Stimulated activated naive CD4-positive, alpha-beta T cell treated with Interleukin-2 at 50 U/mL for 16 hours (primary cell): Measurements from ENCODE around the gene ZNF692.

Source experiments
- DNase-seq: peaks from one replicate; lab custom pipeline; 2025; lab: John Stamatoyannopoulos, UW

Gene ZNF692

DNA sequence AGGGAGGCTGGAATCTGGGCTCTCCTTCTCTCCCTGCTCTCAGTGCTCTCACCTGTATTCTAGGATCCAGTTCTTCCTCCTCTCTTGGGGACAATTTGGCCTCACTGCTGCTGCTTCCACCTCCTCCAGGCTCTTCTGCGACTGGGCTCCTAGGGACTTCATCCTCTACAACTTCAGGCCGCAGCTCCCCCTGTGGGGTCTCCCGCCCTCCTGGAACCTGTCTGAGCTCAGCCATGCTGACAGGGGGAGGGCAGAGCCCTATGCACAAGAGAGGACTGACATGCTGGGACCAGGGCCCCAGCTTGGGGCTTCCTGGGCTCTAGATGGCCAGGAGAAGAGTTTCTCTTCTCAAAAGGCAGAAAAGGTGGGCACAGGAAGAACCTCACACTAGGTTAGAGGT, 34.2 kb downstream of the ZNF692 start:
- DNase-seq, result no peak

DNA sequence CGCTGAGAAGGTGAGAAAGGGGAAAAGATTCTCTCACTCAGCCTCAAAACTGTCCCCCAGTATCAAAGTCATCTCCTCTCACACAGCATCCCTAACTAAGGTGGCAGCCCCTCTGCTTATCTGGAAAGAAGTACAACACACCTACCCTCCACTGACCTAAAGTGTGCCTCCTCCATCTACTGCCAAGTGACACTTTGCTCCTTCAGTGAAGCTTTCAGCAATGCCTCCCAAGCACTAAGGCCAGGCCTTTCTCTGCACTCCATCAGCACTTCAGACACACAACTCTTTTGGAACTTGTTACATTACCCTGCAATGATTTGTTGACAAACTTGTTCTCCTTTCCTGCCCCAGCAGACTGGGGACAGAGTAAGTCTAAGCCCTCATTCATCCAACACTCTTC, 34.6 kb downstream of the ZNF692 start:
- no peak for DNase-seq

DNA sequence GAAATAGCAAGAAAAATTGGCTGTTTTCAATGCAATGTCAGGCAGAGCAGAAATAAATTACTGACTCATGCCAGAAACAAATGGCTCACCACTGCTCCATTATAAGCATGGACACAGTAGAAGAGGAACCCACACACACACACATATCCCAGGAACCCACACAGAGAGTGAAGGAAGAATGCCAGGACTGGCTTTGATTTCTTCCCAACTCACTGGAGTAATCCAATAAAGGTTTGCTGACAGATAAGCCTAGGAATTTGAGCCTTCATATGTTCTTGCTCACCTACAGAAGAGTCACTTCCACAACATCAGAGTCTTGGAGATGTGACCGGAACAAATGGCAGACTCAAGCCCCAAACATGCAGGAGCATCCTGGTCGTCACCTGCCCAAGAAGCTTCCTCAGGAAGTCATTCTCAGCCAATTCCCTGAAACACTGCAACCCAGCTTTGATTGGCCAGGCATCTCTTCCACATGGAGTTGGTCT, 35.3 kb downstream of the ZNF692 start:
- DNase-seq, result no peak

DNA sequence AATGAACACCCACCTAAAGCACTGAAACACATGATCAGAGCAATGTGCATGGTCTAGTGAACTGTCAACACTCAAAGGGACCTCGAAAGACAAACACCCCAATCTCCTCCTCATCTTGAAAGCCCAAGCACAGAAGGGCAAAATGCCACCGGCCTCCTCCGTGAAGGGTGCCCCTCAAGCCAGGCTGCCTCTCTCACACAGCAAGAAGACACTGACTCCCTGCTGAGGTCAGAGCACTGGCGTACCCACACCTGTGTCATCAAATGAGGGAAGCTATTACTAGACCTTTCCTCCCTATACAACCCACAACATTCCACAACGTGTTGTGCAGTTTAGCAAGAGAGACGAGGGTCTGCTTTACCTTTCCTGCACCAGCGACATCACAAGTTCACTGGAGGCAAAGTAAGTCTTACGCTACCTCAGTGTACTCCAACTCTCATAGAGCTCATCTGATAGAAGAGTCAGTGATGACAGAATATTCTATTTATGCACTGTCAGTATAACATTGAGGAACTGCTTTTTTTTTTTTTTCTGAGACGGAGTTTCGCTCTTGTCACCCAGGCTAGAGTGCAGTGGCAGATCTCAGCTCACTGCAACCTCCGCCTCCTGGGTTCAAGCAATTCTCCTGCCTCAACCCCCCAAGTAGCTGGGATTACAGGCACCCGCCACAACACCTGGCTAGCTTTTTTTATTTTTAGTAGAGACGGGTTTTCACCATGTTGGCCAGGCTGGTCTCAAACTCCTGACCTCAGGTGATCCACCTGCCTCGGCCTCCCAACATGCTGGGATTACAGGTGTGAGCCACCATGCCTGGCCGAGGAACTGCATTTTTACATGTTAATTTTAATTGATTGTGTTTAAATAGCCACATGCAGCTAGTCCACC, 36.5 kb downstream of the ZNF692 start:
- DNase-seq, result no peak

DNA sequence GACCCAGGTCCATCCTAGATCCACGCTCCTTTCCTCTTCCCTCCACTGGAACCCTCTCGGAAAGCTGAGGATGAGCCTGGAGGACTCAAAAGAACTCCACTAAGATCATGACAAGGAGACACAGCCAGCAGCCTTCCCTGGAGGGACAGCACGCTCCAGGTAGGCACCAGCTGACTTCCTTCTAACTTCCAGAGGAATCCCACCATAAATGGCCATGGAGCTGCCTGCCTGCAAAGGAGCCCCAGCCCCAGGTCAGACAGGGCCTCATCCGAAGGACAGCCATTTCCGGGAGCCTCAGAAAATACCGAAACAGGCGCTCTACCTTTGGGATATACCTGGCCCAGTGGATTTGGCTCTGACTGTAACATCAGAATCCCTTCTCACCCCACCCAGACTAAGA, 37.2 kb downstream of the ZNF692 start:
- no peak for DNase-seq

DNA sequence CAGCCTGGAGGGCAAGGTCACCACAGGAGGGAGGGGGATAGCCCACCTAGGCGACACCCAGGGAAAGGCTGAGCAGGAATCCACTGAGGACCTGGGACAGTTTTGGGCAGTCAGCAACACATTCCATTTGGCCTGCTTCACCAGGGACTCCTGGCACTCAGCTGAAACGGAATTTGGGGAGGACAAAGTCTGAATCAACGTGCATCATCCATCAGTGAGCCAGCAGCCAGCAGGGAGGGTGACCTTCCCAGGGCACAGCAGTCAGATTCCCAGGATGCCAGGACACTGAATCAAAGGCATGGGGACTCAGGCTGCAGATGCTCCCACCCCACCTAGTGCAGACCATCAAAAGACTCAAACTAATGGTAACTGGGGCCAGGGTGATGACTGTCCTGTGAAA, 37.8 kb downstream of the ZNF692 start:
- no peak for DNase-seq

DNA sequence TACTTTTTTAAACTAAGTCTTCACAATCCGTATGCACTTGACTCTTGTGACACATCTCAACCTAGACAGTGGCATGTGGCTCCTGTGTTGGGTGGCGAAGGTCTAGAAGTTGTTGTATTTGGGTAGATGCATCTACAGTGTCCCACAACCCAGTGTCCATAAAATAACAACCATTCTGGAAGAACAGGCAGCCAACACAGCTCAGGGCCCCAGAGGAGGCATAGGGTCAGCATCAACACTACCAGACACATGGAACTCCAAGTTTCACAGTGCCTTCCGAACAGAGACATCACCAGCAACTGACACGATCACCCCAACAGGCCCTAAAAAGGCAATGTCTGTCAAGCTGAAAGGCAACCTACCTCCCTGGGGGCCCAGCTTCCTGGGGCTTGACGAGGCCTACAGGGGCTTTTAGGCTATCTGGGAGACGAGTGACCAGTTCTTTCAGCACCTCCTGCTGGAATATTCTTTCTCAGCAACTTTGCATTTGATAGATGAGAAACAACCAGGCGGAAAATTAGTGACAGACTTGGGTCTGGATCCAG, 38.8 kb downstream of the ZNF692 start:
- no peak for DNase-seq

DNA sequence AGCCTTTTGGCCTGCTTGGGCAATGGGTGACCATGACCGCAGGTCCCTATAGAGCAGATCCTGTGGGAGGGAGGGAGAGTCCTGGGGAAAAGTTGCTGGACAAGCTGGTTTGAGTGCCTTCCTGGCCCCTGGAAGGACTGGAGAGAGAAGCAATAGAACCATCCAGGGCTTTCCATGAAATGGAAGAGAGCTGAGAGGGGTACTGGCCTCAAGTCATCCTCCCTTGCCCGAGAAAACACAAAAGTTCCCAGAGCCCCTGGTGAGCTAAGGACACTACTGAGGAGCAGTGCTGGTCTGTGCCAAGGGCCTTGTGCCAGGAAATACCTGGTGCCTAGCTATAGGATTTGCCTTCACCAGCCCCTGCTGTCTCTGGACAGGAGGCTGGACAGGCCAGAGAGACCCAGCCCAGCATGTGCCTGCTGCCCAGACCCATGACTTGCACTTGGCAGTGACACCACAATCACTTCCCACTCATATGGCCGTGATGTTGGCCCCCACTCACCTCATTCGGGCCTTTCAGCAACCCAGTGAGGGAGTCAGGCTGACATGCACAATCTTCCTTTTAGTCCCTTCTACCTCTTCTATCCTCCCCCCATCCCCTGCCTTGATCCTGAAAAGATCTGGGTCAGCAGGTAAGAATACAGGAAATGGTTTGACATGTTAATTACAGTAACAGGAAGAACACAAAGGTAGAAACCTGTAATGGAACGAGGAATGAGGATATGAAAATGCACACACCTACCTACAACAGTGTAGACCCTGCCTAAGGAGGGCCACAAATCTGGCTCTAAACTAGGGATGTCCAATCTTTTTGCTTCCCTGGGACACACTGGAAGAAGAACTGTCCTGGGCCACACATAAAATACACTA, 40.1 kb downstream of the ZNF692 start:
- DNase-seq, result no peak

DNA sequence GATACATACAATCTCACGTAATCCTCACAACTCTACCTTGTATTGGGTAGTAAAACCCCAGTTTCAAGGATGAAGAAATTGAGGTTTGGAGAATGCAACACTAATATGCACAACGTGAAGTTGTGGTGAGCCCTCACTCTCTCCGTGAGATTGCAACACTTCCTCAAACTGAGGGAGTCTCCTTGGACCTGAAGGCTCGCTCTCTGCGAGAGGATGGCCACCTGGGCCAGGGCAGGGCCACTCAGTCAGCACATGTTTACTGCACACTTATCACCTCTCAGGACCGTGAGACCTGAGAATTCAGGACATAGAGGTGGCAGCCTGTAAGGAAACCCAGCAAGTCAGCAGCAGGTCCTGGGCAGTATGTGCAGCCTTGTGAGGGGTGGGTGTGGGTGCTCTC, 41.8 kb downstream of the ZNF692 start:
- no peak for DNase-seq

DNA sequence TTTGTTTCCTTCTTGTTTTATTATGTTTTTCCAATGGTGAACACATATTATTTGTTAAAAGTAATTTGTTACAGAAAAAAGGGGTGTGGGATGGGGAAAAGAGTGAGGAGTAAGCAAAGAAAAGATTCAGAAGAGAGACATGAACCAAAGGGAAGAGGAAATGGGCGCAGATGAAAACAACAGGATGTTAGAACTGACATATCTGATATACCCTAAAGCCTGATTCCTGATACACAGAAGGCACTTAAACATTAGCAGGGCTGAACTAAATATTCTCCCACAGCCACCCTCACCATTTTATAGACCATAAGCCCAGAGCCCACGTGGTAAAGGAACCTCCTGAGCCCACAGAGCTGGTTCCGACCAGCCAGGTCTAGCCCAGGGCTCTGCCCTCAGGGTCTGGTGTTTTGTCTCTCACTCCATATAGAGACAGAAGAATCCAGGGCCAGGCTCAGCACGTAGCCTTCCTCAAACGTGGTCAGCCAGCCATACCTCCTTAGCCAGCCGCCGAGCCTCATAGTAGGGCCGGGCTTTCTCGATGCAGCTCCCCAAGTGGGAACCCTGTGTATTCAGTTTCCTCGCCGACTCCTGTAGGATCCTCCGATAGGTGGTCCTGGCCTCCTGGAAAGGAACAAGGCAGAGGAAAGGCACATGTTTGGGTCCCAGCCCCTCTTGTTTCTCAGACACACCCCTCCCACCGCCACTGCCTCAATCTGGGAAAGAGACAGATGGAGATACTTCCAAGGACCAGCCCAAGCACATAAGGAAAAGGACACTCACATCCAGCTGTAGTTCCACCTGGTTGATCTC, 42.6 kb downstream of the ZNF692 start:
- no peak for DNase-seq

DNA sequence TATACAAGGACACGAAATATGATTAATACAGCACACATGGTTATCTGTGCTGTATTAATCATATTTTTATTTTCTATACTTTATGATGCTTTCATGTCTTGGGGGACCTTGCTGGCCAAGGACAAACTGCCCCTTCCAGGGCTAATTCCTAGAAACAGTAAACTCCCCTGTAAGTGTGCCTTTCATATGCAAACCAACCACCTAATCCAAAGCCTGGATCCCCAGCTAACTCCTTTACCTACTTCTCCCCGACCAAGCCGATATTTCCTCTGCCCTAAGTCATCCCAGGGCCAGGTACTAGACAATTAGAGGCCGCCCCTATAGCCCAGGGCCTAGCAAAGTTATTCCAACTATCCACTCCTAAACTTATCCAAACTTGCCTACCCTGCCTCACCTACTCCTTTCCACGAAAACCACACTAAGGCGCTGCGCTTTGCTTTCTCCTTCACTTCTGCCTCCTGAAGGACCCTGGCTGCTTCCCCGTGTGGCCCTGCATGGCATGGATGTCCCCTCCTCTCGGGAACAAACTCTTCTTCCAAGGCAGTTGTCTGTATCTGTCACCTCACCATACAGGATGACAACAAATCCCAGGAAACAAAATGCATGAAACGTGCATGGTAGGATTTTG, 43.4 kb downstream of the ZNF692 start:
- no peak for DNase-seq

DNA sequence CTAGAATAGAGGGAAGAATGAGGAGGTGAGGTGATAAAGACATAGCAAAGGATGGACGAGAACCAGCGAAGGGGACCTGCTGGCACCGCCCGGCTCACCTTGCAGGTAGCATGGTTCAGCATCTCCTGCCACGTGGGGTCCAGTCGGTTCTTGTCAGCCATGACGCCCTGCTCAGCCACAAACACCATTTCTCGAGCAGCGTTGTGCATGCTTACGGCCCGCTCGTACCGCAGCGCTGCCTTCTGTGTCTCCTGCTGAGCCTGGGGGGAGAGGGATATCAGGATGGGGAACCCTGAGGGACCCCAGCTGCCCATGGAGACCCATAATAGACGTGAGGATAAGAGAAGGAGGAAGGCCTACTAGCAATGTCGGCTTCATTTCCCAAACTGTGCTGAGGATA, 44.5 kb downstream of the ZNF692 start:
- DNase-seq, result no peak

DNA sequence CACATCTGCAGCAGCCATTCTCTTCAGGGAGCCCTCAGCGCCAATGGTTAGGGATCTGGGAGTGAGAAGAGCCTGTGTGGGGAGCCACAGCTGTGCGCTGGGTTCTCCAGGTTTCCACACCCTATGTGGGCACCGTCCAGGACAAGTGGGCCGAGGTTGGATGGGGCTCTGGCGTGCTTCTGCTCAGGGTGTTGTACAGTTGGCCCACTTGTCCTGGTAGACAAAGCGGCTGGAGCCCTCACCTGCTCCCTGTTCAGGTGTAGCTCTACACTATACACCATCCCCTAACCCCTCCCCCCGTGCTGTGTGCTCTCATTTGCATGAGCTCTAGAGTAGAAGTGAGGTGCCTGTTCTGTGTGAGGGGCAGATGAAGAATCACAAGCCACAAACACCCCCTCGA, 45.3 kb downstream of the ZNF692 start:
- DNase-seq, result no peak

DNA sequence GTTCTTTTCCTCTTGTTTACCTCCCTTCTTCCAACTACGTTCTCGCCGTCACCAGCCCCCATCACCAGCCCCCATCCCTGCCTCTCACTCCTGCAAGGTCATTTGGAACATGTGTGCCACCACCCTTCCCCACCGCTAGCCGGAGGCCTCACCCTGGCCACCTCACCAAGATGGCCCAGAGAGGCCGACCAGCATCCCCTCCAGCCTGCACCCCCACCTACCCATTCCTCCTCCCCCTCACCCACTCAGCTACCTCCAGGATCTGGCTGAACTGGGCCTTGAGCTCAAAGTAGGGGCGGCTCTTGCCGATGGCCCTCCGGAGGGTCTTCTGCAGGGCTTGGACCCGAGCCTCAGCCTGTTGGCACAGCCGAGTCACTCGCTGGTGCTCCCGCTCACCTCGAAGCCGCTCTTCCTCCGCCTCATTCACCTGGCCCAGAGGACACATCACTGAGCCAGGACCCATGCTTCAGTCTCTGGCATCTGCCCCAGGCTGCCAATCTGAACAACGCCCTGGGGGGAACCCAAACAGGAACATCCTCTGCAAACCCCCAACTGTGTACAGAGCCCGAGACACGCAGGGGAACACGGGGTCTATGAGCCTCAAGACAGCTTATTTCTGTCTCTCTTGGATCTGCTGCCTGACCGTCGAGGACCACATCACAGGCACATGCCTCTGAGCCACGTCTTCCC, 46.0 kb downstream of the ZNF692 start:
- DNase-seq, result no peak

DNA sequence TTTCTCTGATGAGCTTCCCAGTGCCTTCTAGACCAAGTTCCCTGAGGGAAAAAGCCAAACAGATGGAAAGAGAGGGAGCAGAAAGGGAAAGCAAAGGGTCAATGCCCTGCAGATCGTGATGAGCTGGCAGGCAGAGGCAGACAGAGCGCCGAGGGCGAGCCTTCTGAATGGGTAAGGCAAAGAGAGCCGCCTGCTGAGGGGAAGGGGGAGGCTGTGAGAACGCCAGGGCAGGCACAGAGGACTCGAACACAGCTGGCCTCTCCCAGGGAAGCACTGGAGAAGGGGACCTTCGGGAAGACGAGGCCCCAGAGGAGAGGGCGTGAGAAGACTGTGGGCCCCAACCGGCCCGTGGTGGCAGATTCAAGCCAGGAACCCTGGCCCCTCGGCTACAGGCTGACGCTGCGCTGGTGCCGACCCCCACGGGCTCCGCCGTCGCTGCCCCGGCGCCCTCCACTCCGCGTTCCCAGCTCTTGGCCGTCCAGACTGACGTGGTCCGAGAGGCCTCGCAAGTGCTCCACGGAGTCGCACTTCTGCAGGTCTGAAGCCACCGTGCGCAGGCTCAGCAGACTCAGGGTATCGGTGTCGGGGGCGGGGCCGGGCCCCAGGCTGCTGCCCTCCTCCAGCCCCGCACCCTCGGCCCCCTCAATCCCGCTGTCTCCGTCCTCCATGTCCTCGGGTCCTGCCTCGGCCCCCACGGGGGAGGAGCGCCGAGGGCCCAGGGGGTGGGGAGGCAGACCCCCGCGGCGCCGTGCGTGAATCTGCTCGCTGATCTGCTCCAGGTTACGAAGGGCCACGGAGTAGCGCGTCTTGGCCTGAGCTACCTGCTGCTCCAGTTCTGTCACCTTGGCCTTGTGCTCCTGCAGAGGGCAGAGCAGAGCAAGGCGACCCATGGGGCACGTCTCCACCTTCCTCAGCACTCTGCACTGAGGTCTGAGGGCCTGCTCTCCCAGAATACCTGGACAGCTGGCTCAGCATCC, 47.1 kb downstream of the ZNF692 start:
- DNase-seq, result no peak

DNA sequence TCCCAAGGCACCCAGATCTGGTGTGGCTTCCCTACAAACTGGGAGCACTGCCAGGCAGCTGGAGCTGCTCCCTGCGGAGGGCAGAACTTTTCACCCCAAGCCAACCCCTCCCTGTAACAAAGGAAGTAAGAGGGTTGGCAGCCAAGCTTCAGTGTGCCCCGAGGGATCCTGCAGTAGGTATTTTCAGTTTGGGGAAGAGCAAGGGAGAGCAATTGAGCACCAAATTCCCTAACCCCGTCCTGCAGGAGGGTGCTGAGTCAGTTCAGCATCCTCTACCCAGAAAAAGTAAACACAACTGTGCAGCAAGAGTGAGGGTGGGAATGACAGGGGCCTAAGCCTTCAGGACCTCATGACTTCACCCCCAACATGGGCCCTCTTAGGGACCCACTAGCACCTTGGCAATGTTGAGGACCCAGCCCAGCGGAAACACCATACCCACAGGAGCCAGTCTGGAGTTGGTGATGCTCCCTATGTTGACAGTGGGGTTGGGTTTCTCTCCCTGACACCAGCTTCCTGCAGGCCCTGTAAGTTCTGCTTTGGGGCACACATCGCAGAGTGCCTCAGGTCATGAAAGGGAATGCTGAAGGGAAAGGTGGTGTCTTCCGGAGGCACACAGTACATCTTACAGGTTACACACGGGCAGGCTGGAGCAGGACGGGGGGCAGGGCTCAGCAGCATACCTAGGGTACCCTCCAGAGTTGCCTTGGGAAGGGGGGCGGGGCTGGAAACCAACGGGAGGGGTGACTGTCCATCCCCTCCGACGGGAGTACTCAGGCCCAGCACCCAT, 48.0 kb downstream of the ZNF692 start:
- DNase-seq, result no peak

DNA sequence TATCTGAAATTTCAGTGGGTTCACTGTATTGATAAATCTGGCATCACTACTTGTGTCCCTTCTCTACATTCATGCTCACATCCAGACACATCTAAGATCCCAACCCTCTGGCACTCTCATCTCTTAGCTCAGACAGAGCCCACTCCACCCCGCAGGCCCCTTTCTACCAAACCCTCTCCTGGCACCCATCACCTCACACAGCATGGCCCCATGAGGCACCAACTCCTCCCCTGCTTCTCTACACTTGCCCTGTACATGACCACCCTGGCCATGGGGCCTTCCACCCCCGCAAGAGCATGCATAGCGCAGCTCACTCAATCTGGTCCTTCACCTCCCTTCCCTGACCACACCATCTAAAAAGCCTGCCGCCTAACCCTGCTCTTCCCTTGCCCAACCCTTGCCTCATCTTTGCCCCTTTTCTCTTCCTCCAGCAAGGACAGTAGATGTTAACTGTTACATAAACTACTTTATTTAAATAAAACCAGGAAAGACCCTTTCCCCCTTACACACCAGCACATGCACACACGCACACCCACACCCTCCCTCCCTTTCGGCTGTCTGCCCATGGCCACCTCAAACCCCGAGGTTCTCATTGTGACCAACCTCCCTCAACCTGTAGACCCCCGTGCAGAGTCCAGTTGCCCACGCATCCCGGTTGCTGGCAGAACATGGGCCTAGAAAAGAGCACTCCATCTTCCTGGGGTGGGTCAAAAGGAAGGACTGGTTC, 48.7 kb downstream of the ZNF692 start:
- no peak for DNase-seq

DNA sequence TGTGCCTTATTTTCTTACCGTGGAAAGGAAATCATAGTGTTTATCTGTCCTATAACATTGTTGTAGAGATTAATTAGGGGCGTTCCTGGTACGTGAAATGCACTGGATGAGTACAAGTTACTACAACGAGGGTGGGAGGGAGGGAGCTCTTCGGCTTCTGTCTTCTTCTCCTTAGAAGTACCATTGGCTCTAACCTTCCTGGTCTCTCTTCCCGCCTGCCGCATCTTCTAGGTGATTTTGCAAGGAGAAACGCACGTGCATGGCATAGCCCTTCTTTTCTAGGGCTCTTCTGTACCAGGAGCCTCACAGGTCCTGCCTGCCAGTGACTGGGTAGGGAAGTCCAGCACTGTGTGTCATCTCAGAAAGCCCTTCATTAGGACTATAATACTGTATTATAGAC, 50.0 kb downstream of the ZNF692 start:
- DNase-seq, result no peak
